ENCODE results near the gene ABHD13. TPM values are rescaled to one million over a fixed set of nuclear protein-coding genes. Genes with fewer than 3 reads are reported as not detected.
A peak's percentile ranks its signal among the peaks of the same experiment; 100 is the strongest.
"Not testable (repeated sequence)": the region's sequence is repeated elsewhere in the genome, so short reads cannot be mapped to it uniquely, and the experiment has no call there.

ABHD13 gene
- total and polyA plus RNA-seq, 2 donors from 2014 or later, result 4.9 to 9.4 TPM

DNA sequence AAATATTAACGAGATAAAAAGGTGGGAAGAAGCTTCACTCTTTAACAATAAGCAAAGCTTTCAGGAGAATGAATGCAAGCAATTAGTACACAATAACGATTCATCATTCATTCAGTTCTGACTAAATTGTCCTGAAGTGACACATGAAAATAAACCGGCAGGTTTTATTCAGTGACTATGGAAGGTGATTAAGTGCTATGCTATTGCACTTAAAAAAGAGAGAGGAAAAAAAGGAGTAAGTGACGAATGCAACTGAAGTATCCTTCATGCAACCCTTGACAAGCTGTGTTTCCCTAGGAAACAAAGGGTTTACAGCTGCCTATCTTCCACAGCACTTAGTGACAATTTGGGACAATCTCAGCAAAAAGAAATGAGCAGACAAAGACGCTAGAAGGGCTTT is 4.2 kb upstream of the ABHD13 start:
- peak in 1 of 5 donors; percentile 16 for DNase-seq
- no peak for FAIRE-seq
- H3K27ac ChIP-seq (ENCODE audit: low read depth in 2 of 2, low read length in 2 of 2), result no peak overlapping the region
- H3K4me1 ChIP-seq (ENCODE audit: control insufficient read depth in 2 of 3, insufficient read depth in 2 of 3, low read depth in 1 of 3, low read length in 3 of 3), result peaks cover 0 to 4% (median 0%) of the 10 kb centered on the region in 3 donors
- H3K4me3 ChIP-seq (ENCODE audit: low read length in 3 of 3), result peak overlapping the region in 2 of 3 donors; percentile 49 to 72
- peaks cover 0 to 8% (median 4%) of the 10 kb centered on the region in 3 donors for H3K36me3 ChIP-seq (ENCODE audit: control insufficient read depth in 2 of 3, insufficient read depth in 3 of 3, low read length in 3 of 3)
- peaks cover 0 to under 1% (median 0%) of the 10 kb centered on the region in 3 donors for H3K9me3 ChIP-seq (ENCODE audit: control insufficient read depth in 2 of 3, insufficient read depth in 1 of 3, low read length in 3 of 3)
- no peaks in the 10 kb centered on the region for H3K27me3 ChIP-seq (ENCODE audit: control insufficient read depth, insufficient read depth, low read length)
- intact Hi-C loops (cut with DNase I), result no loop called here
- TF ChIP-seq, protein P1, sequence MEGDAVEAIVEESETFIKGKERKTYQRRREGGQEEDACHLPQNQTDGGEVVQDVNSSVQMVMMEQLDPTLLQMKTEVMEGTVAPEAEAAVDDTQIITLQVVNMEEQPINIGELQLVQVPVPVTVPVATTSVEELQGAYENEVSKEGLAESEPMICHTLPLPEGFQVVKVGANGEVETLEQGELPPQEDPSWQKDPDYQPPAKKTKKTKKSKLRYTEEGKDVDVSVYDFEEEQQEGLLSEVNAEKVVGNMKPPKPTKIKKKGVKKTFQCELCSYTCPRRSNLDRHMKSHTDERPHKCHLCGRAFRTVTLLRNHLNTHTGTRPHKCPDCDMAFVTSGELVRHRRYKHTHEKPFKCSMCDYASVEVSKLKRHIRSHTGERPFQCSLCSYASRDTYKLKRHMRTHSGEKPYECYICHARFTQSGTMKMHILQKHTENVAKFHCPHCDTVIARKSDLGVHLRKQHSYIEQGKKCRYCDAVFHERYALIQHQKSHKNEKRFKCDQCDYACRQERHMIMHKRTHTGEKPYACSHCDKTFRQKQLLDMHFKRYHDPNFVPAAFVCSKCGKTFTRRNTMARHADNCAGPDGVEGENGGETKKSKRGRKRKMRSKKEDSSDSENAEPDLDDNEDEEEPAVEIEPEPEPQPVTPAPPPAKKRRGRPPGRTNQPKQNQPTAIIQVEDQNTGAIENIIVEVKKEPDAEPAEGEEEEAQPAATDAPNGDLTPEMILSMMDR (IDR thresholded peaks at IDR 0.05; ENCODE audit: borderline replicate concordance, extremely low read depth, insufficient read depth), result no peak
- peak overlapping the region in 1 of 3 donors; percentile 68 for H3K9ac ChIP-seq (ENCODE audit: low read length in 3 of 3)

DNA sequence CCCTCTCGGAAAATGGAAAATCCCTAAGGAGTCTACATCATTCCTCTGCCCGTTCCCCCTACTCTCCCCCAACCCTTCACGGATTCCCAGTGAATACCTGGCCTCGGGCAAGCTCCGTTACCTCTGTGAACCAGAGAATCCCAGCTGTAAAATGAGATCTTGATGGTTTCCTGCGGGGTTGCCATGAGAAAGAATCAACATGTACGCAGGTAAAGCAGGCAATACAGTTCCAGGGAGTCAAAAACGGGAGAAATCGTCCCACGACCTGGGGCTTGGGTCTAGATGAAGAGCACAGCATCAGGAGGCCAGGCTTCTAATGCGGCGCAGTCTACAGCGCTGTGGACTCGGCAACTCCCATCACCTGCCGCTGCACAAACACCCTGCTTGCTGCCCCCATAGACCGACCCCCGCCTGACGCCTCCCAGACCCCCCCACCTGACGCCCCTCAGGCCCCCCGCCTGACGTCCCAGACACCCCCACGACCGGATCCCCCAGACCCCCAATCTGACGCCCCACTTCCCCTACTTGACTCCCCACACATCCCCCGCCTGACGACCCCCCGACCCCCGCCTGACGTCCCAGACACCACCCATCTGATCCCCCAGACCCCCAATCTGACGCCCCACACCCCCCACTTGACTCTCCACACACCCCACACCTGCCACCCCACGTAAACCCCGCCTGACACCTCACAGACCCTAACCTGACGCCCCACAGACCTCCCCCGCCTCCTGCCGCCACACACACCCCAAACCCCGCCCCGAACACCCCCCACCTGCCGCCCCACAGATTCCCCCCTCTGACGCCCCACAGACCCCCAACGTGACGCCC is 3.5 kb upstream of the ABHD13 start:
- Histone ChIP-seq H3K9ac (ENCODE audit: low read length in 3 of 3) (peak overlapping the region in 2 of 3 donors; percentile 25 to 68), H3K4me3 (ENCODE audit: low read length in 3 of 3) (peak overlapping the region; percentile 49 to 72 (median 50)), H3K27ac (ENCODE audit: low read depth in 2 of 2, low read length in 2 of 2) (peak overlapping the region in 1 of 2 donors; percentile 9), H3K36me3 (ENCODE audit: control insufficient read depth in 2 of 3, insufficient read depth in 3 of 3, low read length in 3 of 3) (peaks cover 0 to 8% (median 4%) of the 10 kb centered on the region in 3 donors), H3K9me3 (ENCODE audit: control insufficient read depth in 2 of 3, insufficient read depth in 1 of 3, low read length in 3 of 3) (no peaks in the 10 kb centered on the region), H3K27me3 (ENCODE audit: control insufficient read depth, insufficient read depth, low read length) (no peaks in the 10 kb centered on the region), H3K4me1 (ENCODE audit: control insufficient read depth in 2 of 3, insufficient read depth in 2 of 3, low read depth in 1 of 3, low read length in 3 of 3) (peaks cover 0 to 6% (median under 1%) of the 10 kb centered on the region in 3 donors)
- TF ChIP-seq, protein P1 (IDR thresholded peaks at IDR 0.05; ENCODE audit: borderline replicate concordance, extremely low read depth, insufficient read depth), result no peak
- FAIRE-seq (no peak), DNase-seq (peak; percentile 42 to 88 (median 56))
- intact Hi-C loops (cut with DNase I), result no loop called here

DNA sequence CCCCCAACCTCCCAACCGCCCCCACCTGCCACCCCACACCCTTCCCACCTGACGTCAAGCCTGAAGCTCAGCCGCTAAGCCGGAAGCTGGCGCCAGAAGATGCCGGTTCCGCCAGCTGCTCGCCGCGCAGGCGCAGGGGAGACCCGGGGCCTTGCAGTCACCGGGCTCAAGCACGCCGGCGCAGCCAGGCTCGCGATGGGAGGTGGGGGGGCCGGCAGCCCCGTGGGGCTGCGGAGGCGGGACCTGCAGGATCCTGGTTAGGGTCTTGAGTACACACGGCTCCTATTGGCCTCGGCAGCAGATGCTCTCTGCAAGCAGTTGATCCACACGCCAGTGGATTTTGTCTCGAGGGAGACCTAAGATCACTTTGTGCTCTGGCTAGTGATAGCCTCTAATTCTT is 2.8 kb upstream of the ABHD13 start, which contains the start of gene LIG4:
LIG4 (minus strand) TSS at position 101 of the 400 bp plus-strand sequence. CDS start 4,268 bp downstream, outside the sequence.
- Histone ChIP-seq H3K4me1 (ENCODE audit: control insufficient read depth in 2 of 3, insufficient read depth in 2 of 3, low read depth in 1 of 3, low read length in 3 of 3) (peaks cover 0 to 12% (median 7%) of the 10 kb centered on the region in 3 donors), H3K4me3 (ENCODE audit: low read length in 3 of 3) (peak within 1 kb of the TSS; percentile 72 to 80 (median 79)), H3K27ac (ENCODE audit: low read depth in 2 of 2, low read length in 2 of 2) (peak within 1 kb of the TSS; percentile 25 to 60), H3K36me3 (ENCODE audit: control insufficient read depth in 2 of 3, insufficient read depth in 3 of 3, low read length in 3 of 3) (peaks cover 0 to 4% (median 2%) of the 10 kb centered on the region in 3 donors), H3K9ac (ENCODE audit: low read length in 3 of 3) (peak within 1 kb of the TSS; percentile 43 to 70 (median 68)), H3K27me3 (ENCODE audit: control insufficient read depth, insufficient read depth, low read length) (no peaks in the 10 kb centered on the region), H3K9me3 (ENCODE audit: control insufficient read depth in 2 of 3, insufficient read depth in 1 of 3, low read length in 3 of 3) (no peaks in the 10 kb centered on the region)
- TF ChIP-seq, protein P1 (IDR thresholded peaks at IDR 0.05; ENCODE audit: borderline replicate concordance, extremely low read depth, insufficient read depth), result no peak
- intact Hi-C loops (cut with DNase I), result no loop called here
- DNase-seq (peak; percentile 96 to 98 (median 97)), FAIRE-seq (no peak)

DNA sequence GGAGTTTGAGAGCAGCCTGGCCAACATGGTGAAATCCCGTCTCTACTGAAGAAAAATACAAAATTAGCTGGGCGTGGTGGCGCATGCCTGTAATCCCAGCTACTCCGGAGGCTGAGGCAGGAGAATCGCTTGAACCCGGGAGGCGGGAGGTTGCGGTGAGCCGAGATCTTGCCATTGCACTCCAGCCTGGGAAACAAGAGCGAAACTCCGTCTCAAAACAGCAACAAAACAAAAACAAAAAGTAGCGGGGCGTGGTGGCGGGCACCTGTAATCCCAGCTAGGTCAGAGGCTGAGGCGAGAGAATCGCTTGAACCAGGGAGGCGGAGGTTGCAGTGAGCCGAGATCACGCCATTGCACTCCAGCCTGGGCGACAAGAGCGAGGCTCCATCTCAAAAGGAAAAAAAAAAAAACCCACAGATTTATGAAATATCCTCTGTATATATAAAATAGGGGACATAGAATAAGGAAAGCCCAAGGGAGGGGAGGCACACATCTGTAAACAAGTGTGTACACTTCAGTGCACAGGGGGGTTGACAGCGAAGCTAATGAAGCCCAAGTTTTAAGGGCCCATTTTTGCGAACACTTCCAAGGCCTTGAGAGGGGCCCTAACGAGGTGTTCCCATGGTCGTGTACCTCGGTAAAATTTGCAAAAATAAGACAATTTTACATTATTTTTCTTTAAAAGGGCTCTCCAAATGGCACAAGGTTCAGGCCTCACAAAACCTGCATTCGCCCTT is 717 bp upstream of the ABHD13 start:
- Histone ChIP-seq H3K4me1 (ENCODE audit: control insufficient read depth in 2 of 3, insufficient read depth in 2 of 3, low read depth in 1 of 3, low read length in 3 of 3) (peaks cover 0 to 14% (median 7%) of the 10 kb centered on the region in 3 donors), H3K27ac (ENCODE audit: low read depth in 2 of 2, low read length in 2 of 2) (peak overlapping the region; percentile 48 to 81), H3K9ac (ENCODE audit: low read length in 3 of 3) (peak overlapping the region; percentile 72 to 91 (median 80)), H3K4me3 (ENCODE audit: low read length in 3 of 3) (peak overlapping the region; percentile 83 to 90 (median 89))
- H3K27me3 ChIP-seq (ENCODE audit: control insufficient read depth, insufficient read depth, low read length); H3K36me3 ChIP-seq (ENCODE audit: control insufficient read depth in 2 of 3, insufficient read depth in 3 of 3, low read length in 3 of 3); H3K9me3 ChIP-seq (ENCODE audit: control insufficient read depth in 2 of 3, insufficient read depth in 1 of 3, low read length in 3 of 3); intact Hi-C loops (cut with DNase I); FAIRE-seq: not testable (repeated sequence)
- peak in 2 of 5 donors; percentile 39 to 55 for DNase-seq
